ENCODE data around the gene ULBP1. TPM values are rescaled to one million over a fixed set of nuclear protein-coding genes. Genes with fewer than 3 reads are reported as not detected.
"Not testable (repeated sequence)": the region's sequence is repeated elsewhere in the genome, so short reads cannot be mapped to it uniquely, and the experiment has no call there.

The ULBP1 gene
- total RNA-seq, 1 donor from 2014 or later = 4.1 TPM

- DNase-seq (ENCODE audit: extremely low read depth, low read depth, low spot score) = not testable (repeated sequence)
Observed at GRCh38 chr6:150003599-150003998, 39.9 kb downstream of the ULBP1 start.

DNA sequence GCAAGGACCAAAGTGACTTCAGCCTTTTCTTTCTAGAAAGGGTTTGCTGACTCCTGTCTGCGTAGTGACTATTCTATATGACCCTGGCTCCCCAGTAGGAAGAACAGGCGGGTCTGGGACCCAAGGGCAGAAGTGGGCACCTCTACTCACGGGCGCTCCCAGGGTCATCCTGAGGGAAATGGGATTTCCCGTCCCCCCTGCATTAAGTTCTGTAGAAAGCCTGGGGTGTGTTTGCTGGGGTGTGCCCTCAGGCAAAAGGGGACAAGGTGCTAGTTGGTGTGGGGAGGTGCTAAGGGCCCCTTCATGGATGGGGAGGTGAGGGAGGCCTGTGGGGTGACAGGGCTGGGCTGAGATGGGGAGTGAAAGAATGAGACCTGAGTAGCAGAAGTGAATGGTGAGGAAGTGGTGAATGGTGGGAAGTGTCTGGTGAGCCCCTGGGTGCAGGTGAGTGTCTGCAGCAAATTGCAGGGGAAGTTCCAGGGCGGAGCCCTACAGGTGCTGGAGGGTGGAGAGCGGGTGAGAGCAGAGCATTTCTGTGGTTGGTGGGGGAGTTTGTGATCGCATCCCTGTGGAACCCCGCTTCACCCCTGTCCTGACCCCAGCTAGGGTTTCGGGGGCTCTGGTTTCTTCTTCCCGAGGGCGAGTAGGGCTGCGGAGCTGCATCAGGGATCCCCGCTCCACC lies 40.5 kb downstream of the ULBP1 start:
- DNase-seq (ENCODE audit: extremely low read depth, low read depth, low spot score) = no peak

GRCh38 chr6:150004783-150005717 lies 41.3 kb downstream of the ULBP1 start:
- peak; percentile 18 for DNase-seq (ENCODE audit: extremely low read depth, low read depth, low spot score)

GRCh38 chr6:150005761-150006651 lies 42.3 kb downstream of the ULBP1 start:
- no peak for DNase-seq (ENCODE audit: extremely low read depth, low read depth, low spot score)

- no peak for DNase-seq (ENCODE audit: extremely low read depth, low read depth, low spot score)
Observed at GRCh38 chr6:150006961-150007464, 43.3 kb downstream of the ULBP1 start.

GRCh38 chr6:150008588-150008987 lies 44.8 kb downstream of the ULBP1 start:
- no peak for DNase-seq (ENCODE audit: extremely low read depth, low read depth, low spot score)

- DNase-seq (ENCODE audit: extremely low read depth, low read depth, low spot score) = not testable (repeated sequence)
Observed at GRCh38 chr6:150012846-150013784, 49.4 kb downstream of the ULBP1 start.

GRCh38 chr6:150013785-150014622 lies 50.3 kb downstream of the ULBP1 start:
- DNase-seq (ENCODE audit: extremely low read depth, low read depth, low spot score) = not testable (repeated sequence)

- not testable (repeated sequence) for DNase-seq (ENCODE audit: extremely low read depth, low read depth, low spot score)
Observed at GRCh38 chr6:150014623-150015280, 51.0 kb downstream of the ULBP1 start.

DNA sequence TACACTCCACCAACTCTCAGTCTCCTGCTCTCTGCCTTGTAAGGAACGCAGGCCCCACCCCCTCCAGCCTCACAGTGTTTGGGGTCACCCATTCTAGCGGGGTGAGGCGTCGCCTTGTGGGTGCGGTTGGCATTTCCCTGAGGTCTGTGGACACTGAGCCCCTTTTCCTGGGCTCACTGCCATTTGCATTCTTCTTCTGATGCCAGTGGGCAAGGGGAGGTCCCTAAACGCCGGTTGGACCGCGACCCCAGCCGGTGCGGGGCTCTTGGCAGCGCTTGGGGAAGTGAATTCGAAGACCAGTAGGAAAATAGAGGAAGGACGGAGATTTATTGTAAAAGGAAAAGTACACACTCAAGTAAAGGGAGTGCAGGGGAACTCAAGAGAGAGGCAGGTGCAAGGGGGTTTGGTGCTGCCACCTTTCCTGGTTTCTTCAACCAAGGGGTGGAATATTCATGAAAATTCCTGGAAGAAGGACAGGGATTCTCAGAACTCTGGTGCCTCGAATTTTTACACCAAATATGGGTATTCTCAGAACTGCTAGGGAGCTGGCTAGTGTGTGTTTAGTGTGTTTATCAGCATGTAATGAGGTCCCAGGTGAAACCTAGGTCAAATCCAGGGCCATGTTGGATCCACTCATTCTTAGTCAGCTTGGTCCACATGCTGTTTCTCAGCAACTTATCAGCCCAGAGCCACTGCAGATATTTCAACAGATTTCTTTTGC lies 51.7 kb downstream of the ULBP1 start:
- DNase-seq (ENCODE audit: extremely low read depth, low read depth, low spot score) = not testable (repeated sequence)

DNA sequence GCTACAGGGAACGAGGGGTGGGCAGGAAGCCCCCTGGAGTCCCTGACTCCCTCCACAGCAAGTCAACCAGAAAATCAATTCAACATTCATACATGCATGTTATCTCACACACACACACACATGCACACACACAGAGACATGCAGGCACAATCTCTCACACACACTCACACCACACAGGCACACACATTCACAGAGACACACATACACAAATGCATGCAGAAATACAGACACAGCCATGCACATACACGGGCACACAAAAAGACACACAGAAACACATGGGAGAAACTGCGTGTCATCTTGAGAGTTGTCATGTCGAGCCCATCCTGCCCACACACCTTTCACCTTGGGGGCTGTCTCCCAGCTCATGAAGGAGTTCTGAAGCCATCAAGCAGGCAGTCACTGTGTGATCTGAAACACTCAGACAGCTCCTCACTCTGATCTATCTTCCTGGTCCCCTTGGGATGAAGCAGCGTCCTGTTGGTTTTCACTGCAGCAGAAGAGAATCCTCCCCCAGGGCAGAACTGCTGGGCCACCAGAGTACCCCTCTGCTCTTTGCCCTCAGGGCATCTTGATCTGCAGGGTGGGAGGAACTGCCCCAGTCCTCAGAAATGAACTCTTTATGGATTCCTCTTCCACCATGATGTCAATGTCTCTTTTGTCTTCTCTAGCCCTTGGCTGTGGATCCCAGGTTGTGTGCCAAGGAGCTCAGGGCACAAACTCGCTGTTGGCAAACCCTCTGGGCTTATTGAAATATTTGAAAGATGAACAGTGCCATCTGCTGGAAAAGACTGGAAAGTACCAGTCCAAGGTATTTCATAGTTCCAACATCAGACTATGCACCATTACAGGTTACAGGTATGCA lies 52.8 kb downstream of the ULBP1 start:
- DNase-seq (ENCODE audit: extremely low read depth, low read depth, low spot score) = peak; percentile 45

GRCh38 chr6:150017186-150017521 lies 53.4 kb downstream of the ULBP1 start:
- not testable (repeated sequence) for DNase-seq (ENCODE audit: extremely low read depth, low read depth, low spot score)

DNA sequence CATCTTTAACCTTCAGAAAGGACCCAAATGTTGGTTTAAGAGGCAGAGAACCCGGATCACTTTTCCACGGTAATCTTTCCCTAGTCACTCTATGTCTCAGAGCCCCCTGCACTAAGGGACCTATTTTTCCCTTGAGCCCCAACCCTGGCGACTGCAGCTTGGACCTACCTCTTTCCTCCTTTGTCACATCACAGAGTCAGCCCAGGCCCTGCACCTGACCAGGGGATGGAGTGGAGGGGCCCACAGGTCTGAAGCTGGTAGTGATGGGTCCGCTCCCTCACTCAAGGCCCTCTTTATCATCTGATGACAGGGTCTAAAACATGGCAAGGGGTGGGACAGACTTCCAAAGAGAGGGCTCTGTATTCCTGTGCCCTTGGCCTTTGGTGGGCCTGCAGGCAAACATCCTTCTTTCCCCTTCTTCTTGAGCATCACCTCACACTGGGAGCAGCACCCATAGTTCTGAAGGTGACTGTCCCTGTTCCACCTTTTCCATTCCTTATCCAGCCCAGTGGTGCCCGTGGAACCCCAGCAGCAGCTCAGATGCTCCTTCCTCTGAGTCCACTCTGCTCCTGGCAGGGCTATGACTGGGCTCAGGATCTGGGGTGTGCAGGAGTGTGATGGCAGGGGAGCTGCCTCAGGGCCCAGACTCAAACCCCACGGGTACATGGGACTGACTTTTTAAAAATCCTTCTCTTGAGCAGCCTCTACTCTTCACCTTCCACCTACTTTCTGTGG lies 55.3 kb downstream of the ULBP1 start:
- DNase-seq (ENCODE audit: extremely low read depth, low read depth, low spot score) = no peak

GRCh38 chr6:150021870-150022269 lies 58.1 kb downstream of the ULBP1 start:
- DNase-seq (ENCODE audit: extremely low read depth, low read depth, low spot score) = not testable (repeated sequence)
